Measurements from ENCODE around the gene PNPLA7. TPM values are rescaled to one million over a fixed set of nuclear protein-coding genes. Genes with fewer than 3 reads are reported as not detected.

Gene PNPLA7
- total and polyA plus RNA-seq, 8 donors = 3.5 to 51.3 (median 16.6) TPM

GRCh38 chr9:137433349-137433915 is 116.8 kb downstream of the PNPLA7 start:
- WGBS, 5 donors = 79 to 89% (median 82%) methylated on average over 2 to 19 of the region's 19 CpGs
- H3K4me3 ChIP-seq = no peak overlapping the region
- H3K4me1 ChIP-seq = peaks cover 33 to 65% (median 57%) of the 10 kb centered on the region in 4 donors
- intact Hi-C loops (cut with DNase I; ENCODE audit: low total_unique reads) = no loop called here
- peaks cover 0 to 3% (median 0%) of the 10 kb centered on the region in 4 donors for H3K36me3 ChIP-seq
- H3K27me3 ChIP-seq = peaks cover 0 to 29% (median 0%) of the 10 kb centered on the region in 3 donors
- no peak for DNase-seq
- H3K9me3 ChIP-seq = no peaks in the 10 kb centered on the region
- TF ChIP-seq POLR2AphosphoS5 (IDR thresholded peaks at IDR 0.05) (no peak), CTCF (IDR thresholded peaks at IDR 0.05) (no peak), EP300 (IDR thresholded peaks at IDR 0.05) (no peak), POLR2A (IDR thresholded peaks at IDR 0.05) (no peak)
- no peak overlapping the region for H3K27ac ChIP-seq

GRCh38 chr9:137432687-137433348 is 117.4 kb downstream of the PNPLA7 start:
- no peak overlapping the region for H3K4me3 ChIP-seq
- intact Hi-C loops (cut with DNase I; ENCODE audit: low total_unique reads) = no loop called here
- H3K9me3 ChIP-seq = no peaks in the 10 kb centered on the region
- H3K27me3 ChIP-seq = peaks cover 0 to 23% (median 0%) of the 10 kb centered on the region in 3 donors
- no peak for DNase-seq
- no peak overlapping the region for H3K27ac ChIP-seq
- peaks cover 33 to 61% (median 53%) of the 10 kb centered on the region in 4 donors for H3K4me1 ChIP-seq
- H3K36me3 ChIP-seq = peaks cover 0 to 3% (median 0%) of the 10 kb centered on the region in 4 donors
- TF ChIP-seq CTCF (IDR thresholded peaks at IDR 0.05) = no peak
- 91 to 94% (median 92%) methylated on average over 7 to 20 of the region's 20 CpGs for WGBS, 5 donors

- no peak for DNase-seq
- WGBS, 5 donors = 74 to 89% (median 85%) methylated on average over 6 to 21 of the region's 21 CpGs
- peaks cover 0 to 9% (median 0%) of the 10 kb centered on the region in 3 donors for H3K27me3 ChIP-seq
- no peak overlapping the region for H3K27ac ChIP-seq
- no peak overlapping the region for H3K4me3 ChIP-seq
- intact Hi-C loops (cut with DNase I; ENCODE audit: low total_unique reads) = no loop called here
- H3K36me3 ChIP-seq = peaks cover 0 to 3% (median 0%) of the 10 kb centered on the region in 4 donors
- no peaks in the 10 kb centered on the region for H3K9me3 ChIP-seq
- no peak for TF ChIP-seq CTCF (IDR thresholded peaks at IDR 0.05)
- TF ChIP-seq POLR2A (IDR thresholded peaks at IDR 0.05) = no peak
- TF ChIP-seq POLR2AphosphoS5 (IDR thresholded peaks at IDR 0.05) = no peak
- no peak for TF ChIP-seq EP300 (IDR thresholded peaks at IDR 0.05)
- peaks cover 22 to 48% (median 40%) of the 10 kb centered on the region in 4 donors for H3K4me1 ChIP-seq
Measured at GRCh38 chr9:137431416-137431931, 118.7 kb downstream of the PNPLA7 start.

GRCh38 chr9:137430723-137431415 is 119.3 kb downstream of the PNPLA7 start:
- Histone ChIP-seq H3K27ac (no peak overlapping the region), H3K27me3 (peaks cover 0 to 5% (median 0%) of the 10 kb centered on the region in 3 donors), H3K9me3 (no peaks in the 10 kb centered on the region), H3K36me3 (peaks cover 0 to 3% (median 0%) of the 10 kb centered on the region in 4 donors), H3K4me3 (peak overlapping the region in 1 of 4 donors; percentile 11), H3K4me1 (peaks cover 16 to 43% (median 34%) of the 10 kb centered on the region in 4 donors)
- no peak for TF ChIP-seq POLR2AphosphoS5 (IDR thresholded peaks at IDR 0.05)
- no peak for TF ChIP-seq POLR2A (IDR thresholded peaks at IDR 0.05)
- TF ChIP-seq EP300 (IDR thresholded peaks at IDR 0.05) = no peak
- TF ChIP-seq CTCF (IDR thresholded peaks at IDR 0.05) = no peak
- no peak for DNase-seq
- WGBS, 5 donors = 65 to 83% (median 77%) methylated on average over 21 to 27 of the region's 27 CpGs
- intact Hi-C loops (cut with DNase I; ENCODE audit: low total_unique reads) = no loop called here

All from stomach (tissue), 9 donors.